ENCODE data around the gene GOLGA6A.

The GOLGA6A gene

GRCh38 chr15:74036271-74037170 is 45.8 kb downstream of the GOLGA6A start:
- DNase-seq (ENCODE audit: low spot score) = peak; percentile 85

- DNase-seq (ENCODE audit: low spot score) = no peak
Observed at GRCh38 chr15:74035121-74036017, 47.0 kb downstream of the GOLGA6A start.

GRCh38 chr15:74034206-74034755 is 48.1 kb downstream of the GOLGA6A start:
- no peak for DNase-seq (ENCODE audit: low spot score)

GRCh38 chr15:74032606-74033561 is 49.5 kb downstream of the GOLGA6A start:
- DNase-seq (ENCODE audit: low spot score) = no peak

- DNase-seq (ENCODE audit: low spot score) = no peak
Observed at GRCh38 chr15:74032046-74032445, 50.3 kb downstream of the GOLGA6A start.

- no peak for DNase-seq (ENCODE audit: low spot score)
Observed at GRCh38 chr15:74028646-74029045, 53.7 kb downstream of the GOLGA6A start.

- no peak for DNase-seq (ENCODE audit: low spot score)
Observed at GRCh38 chr15:74027688-74028087, 54.7 kb downstream of the GOLGA6A start.

- DNase-seq (ENCODE audit: low spot score) = no peak
Observed at GRCh38 chr15:74025436-74025835, 56.9 kb downstream of the GOLGA6A start.

GRCh38 chr15:74024687-74025086 is 57.7 kb downstream of the GOLGA6A start:
- no peak for DNase-seq (ENCODE audit: low spot score)

- no peak for DNase-seq (ENCODE audit: low spot score)
Observed at GRCh38 chr15:74022706-74023470, 59.5 kb downstream of the GOLGA6A start.

Data from HuH-7 (cell line).